GM18502 (cell line): Measurements from ENCODE around the gene EPB42.
"Not testable (repeated sequence)": the region's sequence is repeated elsewhere in the genome, so short reads cannot be mapped to it uniquely, and the experiment has no call there.

Source experiments
- ATAC-seq: cut with Tn5 transposase; IDR thresholded peaks from one replicate; pipeline ENCODE4 v1.9.1; 2021; ENCODE audit warnings: mild to moderate bottlenecking; ENCODE audit not compliant: unreplicated experiment, poor library complexity

The EPB42 gene

DNA sequence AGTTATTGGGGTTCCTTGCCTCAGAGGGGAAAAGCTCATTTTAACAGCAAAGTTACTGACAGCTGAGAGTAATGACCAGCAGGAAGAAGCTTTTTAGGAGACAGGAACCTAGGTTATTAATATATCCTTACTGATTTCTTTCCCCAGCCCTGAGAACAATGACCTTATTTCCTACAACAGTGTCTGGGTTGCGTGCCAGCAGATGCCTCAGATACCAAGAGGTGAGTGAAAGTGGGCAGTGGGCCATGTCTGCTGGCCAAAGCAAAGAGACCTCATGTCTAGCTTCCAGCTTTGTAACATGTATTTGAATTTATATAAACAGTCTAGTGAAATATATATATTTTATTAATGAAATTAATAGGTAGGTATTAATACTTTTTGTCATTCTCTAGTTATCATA lies 30.6 kb downstream of the EPB42 start:
- ATAC-seq: no peak

DNA sequence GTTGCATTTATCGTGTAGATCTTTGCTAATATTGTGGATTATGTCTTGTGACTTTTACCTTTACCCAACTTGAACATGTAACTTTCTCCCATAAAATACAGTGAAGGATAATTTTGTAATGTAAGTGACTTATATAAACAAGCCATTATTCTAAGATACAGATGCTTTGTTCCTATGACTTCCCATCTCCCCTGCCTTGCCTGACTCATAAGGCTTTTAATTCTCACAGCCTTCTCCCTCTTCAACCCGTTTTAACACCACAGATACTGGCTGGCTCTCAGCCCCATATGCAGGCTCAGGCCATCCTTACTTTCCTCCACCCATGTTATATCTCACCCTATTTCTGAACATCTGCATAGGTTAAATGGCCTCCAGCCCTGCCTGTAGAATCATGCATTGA lies 31.5 kb downstream of the EPB42 start:
- no peak for ATAC-seq

DNA sequence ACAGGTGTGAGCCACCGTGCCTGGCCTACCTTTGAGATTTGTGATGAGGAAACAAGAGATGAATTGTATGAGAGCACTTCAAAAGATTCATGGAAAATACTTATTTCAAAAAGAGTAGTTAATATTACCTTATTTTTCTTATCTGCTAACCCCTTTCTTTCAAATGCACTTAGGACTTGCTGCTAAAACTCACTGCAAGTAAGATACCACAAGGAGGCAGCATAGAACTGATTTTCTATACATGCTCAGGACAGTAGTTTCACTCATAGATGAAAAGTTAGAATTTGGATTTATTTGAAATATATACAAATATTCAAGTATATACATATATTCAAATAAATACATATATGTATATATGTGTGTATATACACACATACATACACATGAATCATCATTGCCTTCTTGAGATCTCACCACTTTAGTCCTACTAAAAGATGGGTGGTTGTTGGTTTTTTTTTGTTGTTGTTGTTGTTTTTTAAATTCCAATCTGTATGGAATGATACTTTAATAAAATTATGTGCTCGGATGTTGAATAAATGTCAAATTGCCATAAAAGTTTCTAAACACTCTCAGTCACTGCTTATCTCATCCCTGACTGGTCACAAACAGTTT lies 33.2 kb downstream of the EPB42 start:
- ATAC-seq: no peak

DNA sequence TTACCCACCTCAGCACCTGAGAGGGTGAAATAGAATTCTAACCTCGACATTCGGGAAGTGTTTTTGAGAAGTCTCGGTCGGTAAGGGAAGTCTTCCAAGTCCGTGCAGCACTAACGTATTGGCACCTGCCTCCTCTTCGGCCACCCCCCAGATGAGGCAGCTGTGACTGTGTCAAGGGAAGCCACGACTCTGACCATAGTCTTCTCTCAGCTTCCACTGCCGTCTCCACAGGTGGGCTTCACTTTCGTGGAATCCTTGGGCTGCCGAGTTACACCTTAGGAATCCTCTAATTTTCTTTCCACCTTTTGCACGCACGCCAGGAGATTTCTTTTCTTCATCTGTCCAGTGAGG lies 34.8 kb downstream of the EPB42 start:
- ATAC-seq: peak; percentile 35

DNA sequence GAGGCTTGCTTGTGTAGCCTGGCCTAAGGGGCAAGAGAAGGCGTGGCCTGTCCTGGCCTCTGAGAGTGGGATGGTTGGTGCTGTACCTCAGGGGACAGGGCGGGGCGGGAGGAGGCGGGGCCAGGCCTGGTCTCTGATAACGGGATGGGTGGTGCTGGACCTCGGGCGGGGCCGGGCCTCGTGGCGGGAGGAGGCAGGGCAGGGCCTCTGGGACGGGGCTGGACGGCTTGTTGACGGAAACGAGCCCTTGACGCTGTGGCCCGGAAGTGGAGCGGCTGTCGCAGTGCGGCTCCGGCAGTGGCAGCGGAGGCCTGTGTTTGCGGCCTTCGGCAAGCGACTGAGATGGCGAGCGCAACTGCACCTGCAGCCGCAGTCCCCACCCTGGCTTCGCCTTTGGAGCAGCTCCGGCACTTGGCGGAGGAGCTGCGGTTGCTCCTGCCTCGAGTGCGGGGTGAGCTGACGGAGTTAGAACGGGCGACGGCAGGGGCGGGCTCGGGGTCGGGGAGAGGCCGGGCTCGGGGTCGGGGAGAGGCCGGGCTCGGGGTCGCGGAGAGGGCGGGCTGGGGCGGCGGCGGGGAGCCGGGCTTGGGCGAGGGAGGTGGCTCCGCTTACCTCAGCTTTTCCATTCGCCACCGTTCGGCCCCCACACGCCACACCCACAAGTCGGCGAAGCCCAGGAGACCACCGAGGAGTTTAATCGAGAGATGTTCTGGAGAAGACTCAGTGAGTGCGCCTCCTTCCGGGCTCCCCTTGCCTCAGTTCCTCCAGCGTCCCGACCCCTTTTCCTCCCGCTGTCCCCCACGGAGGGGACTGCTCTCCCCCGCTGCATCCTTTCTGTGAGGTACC lies 35.4 kb downstream of the EPB42 start, which contains the start of gene CCNDBP1:
Gene CCNDBP1, plus strand, starts transcription at position 247 of the 846 bp plus-strand sequence. Its CDS starts 96 bp downstream, at position 343.
- ATAC-seq: peak; percentile 95

DNA sequence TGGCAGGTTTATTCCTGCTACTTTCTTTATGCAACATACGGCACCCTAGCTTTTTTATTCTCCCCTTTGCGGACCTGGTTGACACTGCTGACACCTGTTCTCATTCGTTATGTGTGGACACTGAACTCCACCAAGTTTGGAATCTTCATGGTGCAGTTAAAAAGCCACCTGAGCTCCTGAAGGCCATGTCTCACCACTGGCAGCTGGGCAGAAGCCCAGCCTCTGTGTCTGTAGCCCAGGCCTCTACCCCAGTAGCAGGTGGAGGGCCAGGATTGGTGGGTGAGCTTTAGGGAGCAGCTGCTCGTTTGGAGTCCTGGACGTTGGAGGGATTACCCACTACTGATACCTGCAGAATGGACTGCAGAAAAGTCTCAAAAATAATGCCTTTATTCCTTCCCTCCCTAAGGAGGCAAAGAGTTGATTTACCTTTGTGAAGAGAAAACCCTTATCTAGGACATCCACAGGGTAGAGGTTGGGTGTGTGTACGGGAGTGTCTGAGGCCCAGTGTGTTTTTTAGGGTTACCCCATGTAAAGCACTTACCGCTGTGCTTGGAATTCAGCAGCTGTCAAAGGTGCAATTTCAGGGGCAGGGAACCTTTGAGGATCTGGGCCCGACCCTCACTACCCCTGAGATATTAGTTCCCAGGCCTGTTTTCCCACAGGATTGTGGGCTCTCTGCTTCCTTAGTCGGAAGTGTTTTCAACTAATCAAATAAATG lies 36.3 kb downstream of the EPB42 start:
- peak; percentile 2 for ATAC-seq

DNA sequence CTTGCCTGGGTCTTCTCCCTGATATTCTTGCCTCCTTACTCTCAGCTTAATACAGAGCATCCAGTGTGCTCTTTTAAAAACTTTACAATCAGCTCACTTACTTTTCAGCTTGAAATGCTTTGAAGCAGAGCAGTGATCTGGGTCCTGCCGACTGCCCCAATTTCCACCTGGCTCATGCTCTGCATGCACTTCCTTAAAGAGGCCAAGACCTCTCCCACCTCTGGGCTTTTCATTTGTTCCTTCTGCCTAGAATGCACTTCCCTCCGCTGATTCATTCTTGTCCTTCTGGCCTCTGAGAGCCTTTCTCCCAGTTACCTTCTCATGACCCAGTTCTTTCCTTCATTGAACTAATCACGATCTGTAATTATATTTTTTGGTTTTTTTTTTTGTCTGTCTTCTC lies 37.5 kb downstream of the EPB42 start:
- ATAC-seq: no peak

DNA sequence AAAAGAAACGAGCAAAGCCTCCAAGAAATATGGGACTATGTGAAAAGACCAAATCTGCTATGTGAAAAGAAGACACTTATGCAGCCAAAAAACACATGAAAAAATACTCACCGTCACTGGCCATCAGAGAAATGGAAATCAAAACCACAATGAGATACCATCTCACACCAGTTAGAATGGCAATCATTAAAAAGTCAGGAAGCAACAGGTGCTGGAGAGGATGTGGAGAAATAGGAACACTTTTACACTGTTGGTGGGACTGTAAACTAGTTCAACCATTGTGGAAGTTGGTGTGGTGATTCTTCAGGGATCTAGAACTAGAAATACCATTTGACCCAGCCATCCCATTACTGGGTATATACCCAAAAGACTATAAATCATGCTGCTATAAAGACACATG lies 43.7 kb downstream of the EPB42 start:
- ATAC-seq: not testable (repeated sequence)

DNA sequence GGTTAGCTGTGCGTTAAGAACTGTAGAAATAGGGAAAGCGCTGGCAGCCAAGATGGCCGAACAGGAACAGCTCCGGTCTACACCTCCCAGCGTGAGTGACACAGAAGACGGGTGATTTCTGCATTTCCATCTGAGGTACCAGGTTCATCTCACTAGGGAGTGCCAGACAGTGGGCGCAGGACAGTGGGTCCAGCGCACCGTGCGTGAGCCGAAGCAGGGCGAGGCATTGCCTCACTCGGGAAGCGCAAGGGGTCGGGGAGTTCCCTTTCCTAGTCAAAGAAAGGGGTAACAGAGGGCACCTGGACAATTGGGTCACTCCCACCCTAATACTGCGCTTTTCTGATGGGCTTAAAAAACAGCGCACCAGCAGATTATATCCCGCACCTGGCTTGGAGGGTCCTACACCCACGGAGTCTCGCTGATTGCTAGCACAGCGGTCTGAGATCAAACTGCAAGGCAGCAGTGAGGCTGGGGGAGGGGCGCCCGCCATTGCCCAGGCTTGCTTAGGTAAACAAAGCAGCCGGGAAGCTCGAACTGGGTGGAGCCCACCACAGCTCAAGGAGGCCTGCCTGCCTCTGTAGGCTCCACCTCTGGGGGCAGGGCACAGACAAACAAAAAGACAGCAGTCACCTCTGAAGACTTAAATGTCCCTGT lies 45.0 kb downstream of the EPB42 start:
- not testable (repeated sequence) for ATAC-seq

DNA sequence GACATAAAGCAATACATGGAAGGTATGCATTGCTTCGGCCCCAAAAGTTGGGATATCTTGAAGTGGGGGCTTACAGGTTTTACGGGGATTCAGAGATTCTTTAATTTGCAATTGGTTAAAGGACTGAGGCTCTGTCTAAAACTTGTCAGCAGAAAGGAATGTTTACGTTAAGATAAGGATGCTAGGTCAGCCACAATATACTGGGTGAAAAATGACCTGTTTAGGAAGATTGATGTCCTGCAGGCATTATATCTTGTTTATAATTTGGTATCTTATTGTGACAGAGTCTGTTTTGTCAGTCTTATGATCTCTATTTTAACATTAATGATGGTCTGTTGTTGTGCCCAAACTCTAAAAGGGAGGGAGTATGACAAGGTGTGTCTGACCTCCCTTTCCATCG lies 50.9 kb downstream of the EPB42 start:
- ATAC-seq: no peak

DNA sequence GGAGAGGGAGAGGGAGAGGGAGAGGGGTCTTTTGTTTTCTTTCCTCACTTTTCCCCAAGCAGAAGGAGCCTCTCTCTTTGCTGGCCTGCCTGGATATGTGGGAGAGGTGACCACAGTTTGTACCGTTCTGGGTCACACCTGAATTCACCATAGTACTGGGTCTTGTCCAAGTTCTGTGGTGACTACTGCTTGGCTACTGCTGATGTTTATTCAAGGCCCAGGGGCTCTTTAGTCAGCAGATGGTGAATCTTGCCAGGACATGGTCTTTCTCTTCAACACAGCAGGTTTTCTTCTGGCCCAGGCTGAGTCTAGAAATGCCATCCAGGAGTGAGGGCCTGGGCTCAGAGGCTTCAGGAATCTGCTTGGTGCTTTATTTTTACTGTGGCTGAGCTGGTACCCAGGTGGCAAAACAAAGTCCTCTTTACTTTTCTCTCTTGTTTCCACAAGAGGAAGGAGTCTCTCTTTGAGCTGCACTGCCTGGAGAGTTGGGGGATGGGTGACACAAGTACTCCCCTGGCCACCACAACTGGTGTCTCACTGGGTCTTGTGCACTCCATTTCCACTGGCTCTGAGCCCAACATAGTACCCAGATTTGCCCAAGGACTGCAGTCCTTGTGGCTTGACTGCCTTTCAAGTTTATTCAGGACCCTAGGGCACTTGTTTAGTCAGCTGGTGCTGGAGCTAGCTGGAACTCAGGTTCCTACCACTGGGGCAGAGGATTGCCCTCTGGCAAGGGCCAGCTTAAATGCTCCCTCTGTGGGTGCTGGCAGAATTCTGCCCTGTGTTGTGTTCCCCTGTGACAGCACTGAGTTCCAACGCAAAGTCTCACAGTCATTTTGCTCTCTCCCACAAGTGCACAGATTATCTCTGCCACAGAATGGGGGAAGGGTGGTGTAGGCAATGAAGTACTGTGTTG lies 52.4 kb downstream of the EPB42 start:
- no peak for ATAC-seq

DNA sequence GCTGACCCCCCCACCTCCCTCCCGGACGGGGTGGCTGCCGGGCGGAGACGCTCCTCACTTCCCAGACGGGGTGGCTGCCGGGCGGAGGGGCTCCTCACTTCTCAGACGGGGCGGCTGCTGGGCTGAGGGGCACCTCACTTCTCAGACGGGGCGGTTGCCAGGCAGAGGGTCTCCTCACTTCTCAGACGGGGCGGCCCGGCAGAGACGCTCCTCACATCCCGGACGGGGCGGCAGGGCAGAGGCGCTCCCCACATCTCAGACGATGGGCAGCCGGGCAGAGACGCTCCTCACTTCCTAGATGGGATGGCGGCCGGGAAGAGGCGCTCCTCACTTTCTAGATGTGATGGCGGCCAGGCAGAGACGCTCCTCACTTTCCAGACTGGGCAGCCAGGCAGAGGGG lies 53.6 kb downstream of the EPB42 start:
- ATAC-seq: not testable (repeated sequence)

DNA sequence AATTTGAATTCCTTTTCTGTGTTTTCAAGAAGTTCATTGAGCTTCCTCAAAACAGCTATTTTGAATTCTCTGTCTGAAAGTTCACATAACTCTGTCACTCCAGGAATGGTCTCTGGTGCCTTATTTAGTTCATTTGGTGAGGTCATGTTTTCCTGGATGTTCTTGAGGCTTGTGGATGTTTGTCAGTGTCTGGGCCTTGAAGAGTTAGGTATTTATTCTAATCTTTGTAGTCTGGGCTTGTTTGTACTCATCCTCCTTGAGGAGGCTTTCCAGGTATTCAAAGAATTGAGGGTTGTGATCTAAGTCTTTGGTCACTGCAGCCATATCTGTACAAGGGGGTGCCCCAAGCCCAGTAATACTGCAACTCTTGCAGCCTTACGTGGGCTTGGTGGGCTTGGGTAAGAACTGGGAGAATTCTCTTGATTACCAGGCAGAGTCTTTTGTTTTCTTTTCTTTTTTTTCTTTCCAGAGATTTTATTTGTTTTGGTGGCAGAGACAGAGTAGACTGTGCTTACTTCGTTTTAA lies 55.0 kb downstream of the EPB42 start:
- ATAC-seq: no peak

DNA sequence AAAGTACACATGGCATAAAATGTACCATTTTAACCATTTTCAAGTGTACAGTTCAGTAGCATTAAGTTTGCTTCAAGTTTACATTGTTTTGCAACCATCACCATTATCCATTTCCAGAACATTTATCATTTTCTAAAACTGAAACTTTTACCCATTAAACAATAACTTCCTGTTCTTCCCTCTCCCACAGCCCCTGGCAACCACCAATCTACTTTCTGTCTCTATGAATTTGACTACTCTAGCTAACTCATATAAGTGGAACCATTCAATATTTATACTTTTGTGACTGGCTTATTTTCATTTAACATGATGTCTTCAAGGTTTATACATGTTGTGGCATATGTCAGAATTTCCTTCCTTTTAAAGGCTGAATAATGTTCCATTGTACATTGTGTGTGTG lies 67.5 kb downstream of the EPB42 start:
- no peak for ATAC-seq

DNA sequence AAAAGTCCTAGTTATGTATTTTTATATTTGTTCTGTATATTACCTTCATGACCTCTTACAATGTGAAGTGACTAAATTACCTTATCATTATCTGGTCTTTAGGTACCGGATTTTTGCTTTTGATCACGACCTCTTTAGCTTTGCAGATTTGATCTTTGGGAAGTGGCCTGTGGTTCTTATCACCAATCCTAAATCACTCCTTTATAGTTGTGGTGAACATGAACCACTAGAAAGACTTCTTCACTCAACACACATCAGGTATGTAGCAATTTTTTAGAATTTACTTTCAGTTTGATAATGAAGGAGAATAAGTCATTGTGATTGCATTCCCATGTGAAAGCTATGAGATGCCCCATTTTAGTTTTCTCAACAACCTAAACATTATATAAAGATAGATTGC lies 69.1 kb downstream of the EPB42 start:
- no peak for ATAC-seq

DNA sequence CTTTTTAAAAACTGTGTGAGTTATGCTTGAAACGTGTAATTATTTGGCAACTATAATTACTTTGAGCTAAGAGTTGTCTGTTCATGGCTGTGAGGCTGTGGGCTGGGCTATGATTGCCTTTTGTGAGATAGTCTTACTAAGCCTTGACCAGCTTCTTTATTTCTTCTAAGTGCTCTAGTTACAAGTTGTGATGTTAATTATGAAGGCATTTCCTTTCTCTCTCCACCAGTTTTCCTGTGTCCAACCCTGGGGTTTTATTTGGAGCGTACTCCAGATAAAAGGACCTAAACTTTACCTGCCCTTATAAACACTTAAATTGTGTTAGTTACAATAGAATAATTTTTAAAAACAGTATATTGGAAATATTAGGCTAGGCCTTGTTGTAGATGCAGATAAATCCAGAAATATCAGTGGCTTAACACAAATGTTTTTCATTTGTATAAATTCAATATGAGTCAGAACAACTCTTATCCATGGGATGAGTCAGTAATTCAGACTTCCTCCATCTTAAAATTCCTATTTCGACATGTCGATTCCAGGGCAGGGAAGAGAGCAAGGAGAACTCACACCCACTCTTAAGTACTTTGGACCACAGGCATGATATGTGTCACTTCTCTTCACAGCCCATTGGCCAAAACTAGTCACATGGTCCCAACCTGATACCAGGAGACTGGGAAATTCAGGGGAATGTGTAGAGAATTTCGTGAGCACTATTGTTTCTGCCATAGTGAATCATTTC lies 70.5 kb downstream of the EPB42 start:
- ATAC-seq: no peak
